HG03575 (cell line): ENCODE data around the gene TASOR.
"Not testable (repeated sequence)": the region's sequence is repeated elsewhere in the genome, so short reads cannot be mapped to it uniquely, and the experiment has no call there.

Experiments
- ATAC-seq: cut with Tn5 transposase; IDR thresholded peaks from one replicate; pipeline ENCODE4 v1.9.1; 2021; ENCODE audit not compliant: unreplicated experiment, insufficient number of reproducible peaks, low FRiP score; ENCODE audit errors: extremely low read depth

TASOR gene

GRCh38 chr3:56683122-56683817, at the start of gene TASOR:
TSS of gene TASOR (minus strand) at chr3:56683265. CDS start at chr3:56683006, 259 bp downstream.
- no peak for ATAC-seq

DNA sequence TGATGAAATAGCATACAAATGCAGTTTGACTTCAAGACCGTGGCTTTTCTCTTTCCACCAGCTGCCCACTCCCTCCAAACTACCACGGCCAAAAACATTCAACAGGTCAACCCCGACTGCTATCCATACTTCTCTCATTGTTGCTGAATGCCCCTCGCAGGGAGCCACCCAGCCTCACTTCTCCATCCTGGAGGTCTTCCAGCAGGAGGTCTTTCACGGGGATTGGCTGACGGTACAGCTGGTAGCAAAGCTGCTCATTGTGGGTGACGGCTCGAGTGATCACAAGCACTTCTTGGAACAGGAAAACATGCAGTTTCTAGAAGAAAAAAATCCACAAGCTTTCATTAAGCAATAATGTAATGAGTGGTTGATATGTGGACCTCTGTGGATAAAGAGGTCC, 49.0 kb upstream of the TASOR start:
- ATAC-seq: no peak

DNA sequence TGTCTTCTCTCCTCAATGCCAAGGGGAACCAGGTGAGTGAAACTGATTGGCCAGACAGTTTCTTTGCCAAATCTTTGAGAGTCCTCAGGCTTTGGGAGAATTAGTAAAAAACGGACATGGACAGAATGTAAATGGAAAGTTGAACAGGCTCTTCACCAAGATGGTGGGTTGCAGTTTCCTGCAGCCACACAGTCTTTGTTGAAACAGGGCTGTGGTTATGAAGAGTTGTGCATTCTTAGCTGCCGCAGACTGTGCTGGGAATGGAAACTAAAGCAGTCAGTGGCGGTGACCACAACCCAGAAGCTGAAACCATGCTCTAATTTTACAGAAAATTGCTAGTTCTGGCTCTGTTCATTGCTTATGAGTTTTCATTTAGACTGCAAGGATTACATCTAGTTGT, 42.1 kb upstream of the TASOR start:
- peak; percentile 97 for ATAC-seq

DNA sequence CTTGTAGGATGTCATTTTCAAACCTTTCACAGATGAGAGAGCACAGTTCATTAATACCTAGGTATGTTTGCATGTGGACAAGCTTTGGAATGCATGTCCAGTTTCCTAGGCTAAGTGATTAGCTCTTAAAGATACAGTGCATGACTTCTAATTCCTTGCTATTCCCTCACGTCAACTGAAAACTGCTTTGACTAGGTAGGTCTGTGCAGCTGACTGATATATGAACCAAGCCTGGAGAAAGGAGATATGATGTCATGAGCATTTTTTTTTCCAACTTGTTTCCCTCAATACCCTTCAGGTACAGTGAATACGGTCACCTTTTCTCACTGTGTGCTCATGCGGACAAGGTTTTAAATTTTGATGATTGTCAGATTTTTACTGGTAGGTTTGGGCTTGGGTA, 41.6 kb upstream of the TASOR start:
- ATAC-seq: no peak

DNA sequence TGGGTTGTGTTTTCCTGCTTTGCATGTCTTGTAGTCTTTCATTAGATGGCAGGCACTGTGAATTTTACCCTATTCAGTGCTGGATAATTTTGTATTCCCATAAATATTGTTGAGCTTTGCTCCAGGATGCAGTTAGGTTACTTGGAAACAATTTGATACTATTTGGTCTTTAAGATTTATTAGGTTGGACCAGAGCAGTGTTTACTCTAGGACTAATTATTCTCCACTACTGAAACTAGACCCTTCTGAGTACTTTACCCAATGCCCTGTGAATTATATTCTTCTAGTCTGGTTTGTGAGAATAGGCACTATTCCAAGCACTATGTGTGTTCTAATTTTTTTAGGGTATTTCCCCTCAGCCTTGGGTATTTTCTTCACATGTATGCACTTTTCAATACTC, 37.8 kb upstream of the TASOR start:
- ATAC-seq: no peak

DNA sequence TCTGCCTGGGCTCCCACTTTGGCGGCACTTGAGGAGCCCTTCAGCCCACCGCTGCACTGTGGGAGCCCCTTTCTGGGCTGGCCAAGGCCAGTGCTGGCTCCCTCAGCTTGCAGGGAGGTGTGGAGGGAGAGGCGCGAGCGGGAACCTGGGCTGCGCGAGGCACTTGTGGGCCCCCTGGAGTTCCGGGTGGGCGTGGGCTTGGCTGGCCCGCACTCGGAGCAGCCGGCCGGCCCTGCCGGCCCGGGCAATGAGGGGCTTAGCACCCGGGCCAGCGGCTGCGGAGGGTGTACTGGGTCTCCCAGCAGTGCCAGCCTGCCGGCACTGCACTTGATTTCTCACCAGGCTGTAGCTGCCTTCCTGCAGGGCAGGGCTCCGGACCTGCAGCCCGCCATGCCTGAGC, 35.7 kb upstream of the TASOR start:
- ATAC-seq: not testable (repeated sequence)

DNA sequence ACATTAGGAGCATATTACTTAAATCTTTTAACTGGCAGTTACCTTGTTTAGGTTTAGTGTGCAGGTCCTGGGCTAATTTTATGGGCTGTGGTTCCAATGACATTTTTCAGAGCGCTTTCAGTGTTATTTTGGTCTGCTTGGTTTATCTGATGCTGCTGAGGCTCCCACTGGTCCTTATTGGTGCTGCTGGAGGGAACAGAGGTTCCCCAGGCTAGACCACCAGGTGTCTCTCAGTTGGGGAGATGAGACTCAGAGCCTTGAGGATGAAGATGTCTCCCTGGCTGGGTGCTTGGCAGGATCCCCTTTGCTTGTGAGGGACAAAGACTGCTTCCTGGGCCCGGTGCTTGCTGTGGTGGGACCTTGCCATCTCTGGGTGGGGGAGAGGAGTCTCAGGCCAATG, 28.3 kb upstream of the TASOR start:
- no peak for ATAC-seq

DNA sequence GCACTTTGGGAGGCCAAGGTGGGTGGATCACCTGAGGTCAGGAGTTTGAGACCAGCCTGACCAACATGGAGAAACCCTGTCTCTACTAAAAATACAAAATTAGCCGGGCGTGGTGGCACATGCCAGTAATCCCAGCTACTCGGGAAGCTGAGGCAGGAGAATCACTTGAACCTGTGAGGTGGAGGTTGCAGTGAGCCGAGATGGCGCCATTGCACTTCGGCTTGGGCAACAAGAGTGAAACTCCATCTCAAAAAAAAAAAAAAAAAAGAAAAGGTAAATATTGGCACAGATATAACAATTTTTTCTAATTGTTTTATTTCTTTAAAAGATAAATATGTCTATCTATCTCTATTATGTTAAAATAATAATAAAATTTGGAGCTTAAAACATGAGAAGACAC, 24.3 kb upstream of the TASOR start:
- not testable (repeated sequence) for ATAC-seq

DNA sequence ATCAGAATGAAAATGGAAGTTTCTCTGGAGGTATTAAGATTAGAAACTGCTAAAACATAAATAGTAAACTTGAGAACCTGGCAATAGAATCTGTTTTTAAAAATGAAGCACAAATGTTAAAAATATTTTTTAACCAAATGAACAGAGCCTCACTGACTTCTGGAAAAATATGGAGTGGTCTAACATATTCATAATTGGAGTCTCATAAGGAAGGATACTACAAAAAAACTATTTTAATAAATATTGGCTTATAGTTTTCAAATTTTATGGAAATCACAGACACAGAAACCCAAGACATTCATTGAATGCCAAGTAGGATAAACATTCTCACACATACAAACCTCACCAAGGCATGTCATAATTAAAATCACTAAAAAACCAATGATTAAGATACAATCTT, 23.6 kb upstream of the TASOR start:
- no peak for ATAC-seq

GRCh38 chr3:56704706-56705105, 21.6 kb upstream of the TASOR start:
- no peak for ATAC-seq

DNA sequence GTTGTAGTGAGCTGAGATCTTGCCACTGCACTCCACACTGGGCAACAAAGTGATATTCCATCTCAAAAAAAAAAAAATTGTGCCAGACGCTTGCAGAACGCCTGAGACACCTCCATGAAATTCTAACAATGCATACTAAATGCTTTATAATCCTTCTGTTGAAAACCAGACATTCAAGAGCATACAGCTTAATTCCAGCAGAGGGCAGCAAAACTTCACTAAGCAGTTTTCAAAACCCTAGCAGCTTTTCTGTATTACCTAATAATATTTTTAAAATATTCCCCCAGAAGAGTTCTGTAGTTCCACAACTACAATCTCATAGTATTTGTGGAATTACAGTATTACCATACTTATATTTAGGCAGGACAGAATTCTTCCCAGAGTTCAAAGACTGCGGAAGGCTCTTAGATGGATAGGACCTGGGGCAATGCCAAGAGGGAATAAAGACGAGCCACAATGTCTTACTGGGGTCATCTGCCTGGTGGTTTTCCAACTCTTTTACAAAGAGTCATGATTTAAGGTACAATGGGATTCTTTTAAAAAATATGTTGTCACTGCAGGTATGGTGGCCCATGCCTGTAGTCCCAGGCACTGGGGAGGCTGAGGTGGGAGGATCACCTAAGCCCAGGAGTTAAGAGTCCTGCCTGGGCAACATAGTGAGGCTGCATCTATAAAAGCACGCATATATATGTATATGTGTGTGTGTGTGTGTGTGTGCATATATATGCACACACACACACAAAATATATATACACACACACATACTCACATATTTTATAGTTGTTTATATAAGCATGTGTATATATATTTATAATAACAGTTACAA, 19.6 kb upstream of the TASOR start:
- no peak for ATAC-seq

DNA sequence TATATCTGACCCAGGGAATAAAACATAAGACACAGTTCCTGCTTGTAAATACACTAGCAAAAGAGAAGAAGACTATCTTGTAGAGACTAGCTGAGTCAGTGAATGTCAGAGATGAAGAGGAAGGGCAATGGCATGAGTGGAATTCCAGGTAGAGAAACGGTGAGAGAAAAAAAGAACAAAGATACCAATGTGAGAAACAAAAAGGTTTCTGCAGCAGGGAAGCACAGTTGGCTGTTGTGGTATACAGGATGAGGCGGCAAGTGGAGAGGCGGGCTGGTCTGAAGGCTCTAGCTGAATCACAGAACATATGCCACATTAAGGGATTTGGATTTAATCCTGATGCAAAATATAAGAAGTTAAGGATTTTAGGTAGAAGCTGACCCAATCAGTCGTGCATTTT, 17.1 kb upstream of the TASOR start:
- ATAC-seq: no peak

DNA sequence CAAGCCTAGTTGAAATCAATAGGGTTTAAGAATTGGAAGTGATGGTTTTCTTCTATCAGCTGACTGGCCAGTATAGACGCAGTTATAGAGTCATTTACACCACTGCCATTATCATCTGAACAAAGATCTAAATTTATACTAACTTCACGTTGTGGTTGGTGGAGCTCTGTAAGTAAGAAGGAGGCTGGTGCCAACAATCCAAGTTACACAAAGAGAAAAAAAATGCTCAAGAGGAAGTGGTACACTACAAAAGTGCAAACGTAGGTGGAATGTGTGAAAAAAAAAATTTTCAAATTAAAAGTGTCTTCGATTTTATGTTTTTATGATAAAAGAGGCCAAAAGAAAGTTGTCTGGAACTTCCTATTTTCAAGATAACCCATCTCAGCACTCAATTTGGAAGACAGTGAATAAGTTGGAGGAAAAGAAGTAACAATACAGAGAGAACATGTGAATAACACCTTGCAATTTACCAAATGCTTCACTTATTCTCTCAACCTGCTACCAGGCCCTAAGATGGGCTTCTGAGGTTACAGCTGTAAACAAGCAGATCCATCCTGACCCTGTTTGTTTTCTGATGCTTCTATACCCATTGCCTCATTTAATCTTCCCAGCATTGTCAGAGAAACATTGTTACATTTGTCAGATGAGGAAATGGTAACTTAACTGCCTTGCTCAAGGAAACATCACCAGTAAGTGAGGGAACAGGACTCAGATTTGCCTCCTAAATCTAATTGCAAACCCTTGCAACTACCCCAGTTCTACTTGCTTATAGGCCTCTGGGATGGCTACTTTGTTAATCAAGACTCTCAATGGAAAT, 12.0 kb upstream of the TASOR start:
- ATAC-seq: no peak

DNA sequence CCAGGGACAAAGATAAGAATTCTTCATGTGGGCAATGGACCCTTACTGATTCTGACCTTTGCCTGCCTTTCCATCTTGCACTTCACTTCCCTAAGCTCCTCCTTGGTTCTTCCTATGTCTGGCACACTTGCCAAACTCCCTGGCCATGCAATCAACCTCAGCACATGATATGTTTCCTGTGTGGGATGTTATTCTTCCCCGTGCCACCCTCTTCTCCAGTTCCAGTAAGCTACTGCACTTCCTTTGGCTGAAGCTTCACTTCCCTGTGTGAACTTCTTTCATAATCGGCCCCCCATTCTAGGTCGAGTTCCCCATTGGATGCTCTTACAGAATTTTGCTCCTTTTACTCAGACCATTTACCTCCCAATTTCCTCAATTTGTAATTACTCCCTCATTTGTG, 10.7 kb upstream of the TASOR start:
- no peak for ATAC-seq

DNA sequence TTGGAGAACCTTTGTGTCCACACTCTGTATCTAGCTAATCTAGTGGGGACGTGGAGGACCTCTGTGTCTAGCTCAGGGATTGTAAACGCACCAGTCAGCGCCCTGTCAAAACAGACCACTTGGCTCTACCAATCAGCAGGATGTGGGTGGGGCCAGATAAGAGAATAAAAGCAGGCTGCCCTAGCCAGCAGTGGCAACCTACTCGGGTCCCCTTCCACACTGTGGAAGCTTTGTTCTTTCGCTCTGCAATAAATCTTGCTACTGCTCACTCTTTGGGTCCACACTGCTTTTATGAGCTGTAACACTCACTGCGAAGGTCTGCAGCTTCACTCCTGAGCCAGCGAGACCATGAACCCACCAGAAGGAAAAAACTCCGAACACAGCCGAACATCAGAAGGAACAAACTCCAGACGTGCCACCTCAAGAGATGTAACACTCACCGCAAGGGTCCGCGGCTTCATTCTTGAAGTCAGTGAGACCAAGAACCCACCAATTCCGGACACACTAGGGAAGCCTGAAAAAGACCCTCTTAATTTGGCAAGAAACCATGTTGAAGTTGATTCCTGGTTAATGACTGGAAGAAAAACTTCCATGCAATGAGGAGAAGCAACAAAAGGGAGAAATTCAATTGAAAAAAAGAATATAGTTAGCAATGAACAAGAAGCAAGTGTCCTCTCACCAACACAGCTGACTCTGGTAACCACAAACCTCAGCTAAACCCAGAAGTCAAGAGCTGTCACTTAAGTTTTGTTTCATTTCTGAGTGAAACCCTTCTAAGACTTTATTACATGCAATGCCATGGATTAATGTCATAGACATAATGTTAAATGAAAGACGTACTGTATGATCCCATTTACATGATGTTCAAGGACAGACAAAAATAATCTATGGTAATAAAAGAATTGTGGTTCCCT, 9.7 kb upstream of the TASOR start:
- peak; percentile 50 for ATAC-seq

DNA sequence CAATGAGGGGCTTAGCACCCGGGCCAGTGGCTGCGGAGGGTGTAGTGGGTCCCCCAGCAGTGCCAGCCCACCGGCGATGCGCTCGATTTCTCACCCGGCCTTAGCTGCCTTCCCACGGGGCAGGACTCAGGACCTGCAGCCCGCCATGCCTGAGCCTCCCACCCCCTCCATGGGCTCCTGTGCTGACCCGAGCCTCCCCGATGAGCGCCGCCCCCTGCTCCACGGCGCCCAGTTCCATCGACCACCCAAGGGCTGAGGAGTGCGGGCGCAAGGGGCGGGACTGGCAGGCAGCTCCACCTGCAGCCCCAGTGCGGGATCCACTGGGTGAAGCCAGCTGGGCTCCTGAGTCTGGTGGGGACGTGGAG, 8.9 kb upstream of the TASOR start:
- not testable (repeated sequence) for ATAC-seq

GRCh38 chr3:56691165-56692000, 8.3 kb upstream of the TASOR start:
- ATAC-seq: no peak

DNA sequence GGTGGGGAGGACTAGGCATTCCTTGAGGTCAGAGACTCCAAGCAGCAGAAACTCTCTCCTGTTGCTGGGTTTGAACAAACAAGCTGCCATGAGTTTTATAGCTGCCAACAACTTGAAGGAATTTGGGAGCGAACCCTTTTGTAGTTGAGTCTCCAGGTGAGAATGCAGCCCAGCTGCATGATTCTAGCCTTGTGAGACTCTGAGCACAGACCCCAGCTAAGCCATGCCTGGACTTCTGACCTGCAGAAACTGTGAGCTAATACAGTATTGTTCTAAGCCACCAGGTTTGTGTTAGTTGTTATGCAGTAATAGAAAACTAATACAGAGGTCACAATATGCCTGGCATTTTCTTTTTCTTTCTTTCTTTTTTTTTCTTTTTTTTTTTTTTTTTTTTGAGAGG, 6.2 kb upstream of the TASOR start:
- ATAC-seq: no peak
